GM18858 (cell line): Measurements from ENCODE around the gene PF4V1.
"Not testable (repeated sequence)": the region's sequence is repeated elsewhere in the genome, so short reads cannot be mapped to it uniquely, and the experiment has no call there.

ENCODE experiments used
- ATAC-seq: cut with Tn5 transposase; IDR thresholded peaks from one replicate; pipeline ENCODE4 v1.9.1; 2021; ENCODE audit not compliant: unreplicated experiment

Gene PF4V1

DNA sequence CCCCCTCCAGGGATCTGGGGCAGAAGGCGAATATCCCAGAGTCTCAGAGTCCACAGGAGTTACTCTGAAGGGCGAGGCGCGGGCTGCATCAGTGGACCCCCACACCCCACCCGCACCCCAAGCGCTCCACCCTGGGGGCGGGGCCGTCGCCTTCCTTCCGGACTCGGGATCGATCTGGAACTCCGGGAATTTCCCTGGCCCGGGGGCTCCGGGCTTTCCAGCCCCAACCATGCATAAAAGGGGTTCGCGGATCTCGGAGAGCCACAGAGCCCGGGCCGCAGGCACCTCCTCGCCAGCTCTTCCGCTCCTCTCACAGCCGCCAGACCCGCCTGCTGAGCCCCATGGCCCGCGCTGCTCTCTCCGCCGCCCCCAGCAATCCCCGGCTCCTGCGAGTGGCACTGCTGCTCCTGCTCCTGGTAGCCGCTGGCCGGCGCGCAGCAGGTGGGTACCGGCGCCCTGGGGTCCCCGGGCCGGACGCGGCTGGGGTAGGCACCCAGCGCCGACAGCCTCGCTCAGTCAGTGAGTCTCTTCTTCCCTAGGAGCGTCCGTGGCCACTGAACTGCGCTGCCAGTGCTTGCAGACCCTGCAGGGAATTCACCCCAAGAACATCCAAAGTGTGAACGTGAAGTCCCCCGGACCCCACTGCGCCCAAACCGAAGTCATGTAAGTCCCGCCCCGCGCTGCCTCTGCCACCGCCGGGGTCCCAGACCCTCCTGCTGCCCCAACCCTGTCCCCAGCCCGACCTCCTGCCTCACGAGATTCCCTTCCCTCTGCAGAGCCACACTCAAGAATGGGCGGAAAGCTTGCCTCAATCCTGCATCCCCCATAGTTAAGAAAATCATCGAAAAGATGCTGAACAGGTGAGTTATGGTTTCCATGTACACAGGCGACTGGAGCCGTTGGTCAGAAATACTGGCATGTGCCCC is 16.3 kb downstream of the PF4V1 start, which contains the start of gene CXCL1:
CXCL1 (plus strand) TSS at position 264 of the 926 bp plus-strand sequence; CDS start at position 342, 78 bp downstream.
- no peak for ATAC-seq

DNA sequence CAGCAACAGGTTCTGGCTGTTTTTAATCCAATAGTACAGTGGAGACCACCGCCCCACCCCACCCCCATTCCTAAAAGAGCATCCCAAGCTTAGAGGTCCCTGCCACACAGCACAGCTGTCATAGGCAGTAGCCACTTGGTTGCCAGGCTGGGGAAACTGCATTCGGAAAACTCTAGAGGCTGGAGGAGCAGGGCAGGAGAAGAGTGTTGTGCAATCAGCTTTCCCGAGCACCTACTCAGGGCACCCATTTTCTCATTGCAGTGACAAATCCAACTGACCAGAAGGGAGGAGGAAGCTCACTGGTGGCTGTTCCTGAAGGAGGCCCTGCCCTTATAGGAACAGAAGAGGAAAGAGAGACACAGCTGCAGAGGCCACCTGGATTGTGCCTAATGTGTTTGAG is 17.2 kb downstream of the PF4V1 start:
- ATAC-seq = no peak

DNA sequence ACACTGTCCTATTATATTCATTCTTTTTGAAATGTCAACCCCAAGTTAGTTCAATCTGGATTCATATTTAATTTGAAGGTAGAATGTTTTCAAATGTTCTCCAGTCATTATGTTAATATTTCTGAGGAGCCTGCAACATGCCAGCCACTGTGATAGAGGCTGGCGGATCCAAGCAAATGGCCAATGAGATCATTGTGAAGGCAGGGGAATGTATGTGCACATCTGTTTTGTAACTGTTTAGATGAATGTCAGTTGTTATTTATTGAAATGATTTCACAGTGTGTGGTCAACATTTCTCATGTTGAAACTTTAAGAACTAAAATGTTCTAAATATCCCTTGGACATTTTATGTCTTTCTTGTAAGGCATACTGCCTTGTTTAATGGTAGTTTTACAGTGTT is 17.7 kb downstream of the PF4V1 start:
- no peak for ATAC-seq

GRCh38 chr4:73871511-73872310 is 18.6 kb downstream of the PF4V1 start:
- no peak for ATAC-seq

DNA sequence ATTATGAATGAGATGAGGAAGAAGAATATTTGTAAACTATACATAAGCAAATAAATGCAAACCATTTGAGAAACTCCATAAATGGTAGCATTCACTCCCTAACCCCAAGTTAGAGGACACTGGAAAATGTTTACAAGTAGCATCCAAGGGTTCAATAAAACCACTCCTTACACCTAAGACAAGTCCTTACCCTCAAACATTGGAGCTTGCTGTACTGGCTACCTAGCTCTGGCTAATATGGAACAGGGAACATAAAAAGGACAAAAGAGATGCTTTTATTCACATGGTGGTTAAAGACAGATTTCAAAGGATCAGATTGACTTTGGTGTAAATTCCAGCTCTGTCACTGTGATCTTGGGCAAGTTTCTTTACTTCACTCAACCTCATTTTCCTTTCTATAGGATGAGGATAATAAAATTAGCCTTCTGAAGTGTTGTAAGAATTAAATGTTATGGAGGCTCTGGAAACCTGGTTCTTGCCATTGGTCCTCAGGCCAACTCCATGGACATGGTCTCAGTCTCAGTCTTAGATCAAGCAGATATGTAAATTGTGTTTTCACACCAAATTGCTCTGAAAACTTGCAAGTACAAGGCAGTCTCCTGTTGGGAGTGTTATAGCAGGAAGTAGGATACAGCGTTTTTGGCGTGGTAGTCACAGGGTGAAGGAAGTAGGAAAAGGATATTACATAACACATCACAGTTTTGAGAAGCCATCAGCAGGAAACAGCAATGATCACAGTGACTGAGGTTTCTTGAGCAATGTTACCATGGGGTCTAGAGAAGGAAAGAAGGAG is 19.4 kb downstream of the PF4V1 start:
- ATAC-seq = no peak

DNA sequence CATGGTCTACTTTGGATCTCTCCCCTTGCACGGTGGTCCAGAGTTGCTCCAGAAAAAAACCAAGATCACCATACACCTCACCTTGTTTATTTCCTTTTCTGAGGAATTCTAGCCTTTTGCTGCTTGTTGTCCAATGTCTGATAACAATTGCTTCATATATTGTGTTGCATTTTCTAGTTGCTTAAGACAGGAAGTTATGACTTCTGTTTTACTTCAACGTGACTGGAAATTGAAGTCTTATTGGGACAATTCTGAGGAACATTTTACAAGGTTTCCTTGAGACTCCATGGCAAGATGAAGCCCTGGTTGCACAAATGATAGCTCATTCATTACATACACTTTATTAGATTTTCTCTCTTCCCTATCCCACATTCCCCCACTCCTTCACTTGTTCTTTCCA is 21.3 kb downstream of the PF4V1 start:
- no peak for ATAC-seq

- no peak for ATAC-seq
Measured at GRCh38 chr4:73875401-73875800, 22.3 kb downstream of the PF4V1 start.

GRCh38 chr4:73883306-73883705 is 30.2 kb downstream of the PF4V1 start:
- no peak for ATAC-seq

DNA sequence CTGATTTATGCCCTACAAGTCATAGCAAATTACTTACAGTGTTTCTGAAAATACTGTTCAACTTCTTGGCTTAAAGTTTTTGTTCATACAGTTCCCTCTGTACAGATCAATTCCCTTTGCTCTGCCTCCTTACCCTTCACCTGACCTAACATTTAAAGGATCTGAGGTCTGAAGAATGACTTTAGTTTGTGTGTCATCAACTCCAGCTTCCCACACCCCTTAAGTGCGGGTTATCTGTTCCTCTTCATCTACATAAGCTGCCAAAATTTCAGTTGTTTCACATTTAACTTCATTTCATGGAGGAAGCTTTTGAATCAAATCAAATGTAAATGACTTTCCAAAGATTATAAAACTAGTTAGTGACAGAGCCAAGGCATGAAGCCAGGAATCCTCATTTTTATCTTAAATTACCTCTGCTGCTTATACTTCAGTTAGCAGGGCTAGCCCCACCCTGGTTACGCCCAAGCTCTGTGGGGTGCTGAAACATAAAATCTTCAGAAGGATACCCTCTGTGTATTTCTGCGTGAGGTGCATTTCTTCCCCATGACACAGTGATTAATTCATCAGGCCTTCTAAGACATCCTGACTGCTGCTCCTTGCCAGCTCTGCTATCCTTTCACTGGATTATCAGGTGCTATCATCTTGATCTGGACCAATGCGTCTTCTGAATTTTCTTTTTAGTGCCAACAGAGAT is 32.6 kb downstream of the PF4V1 start:
- no peak for ATAC-seq

- no peak for ATAC-seq
Measured at GRCh38 chr4:73891326-73891725, 38.2 kb downstream of the PF4V1 start.

- ATAC-seq = no peak
Measured at GRCh38 chr4:73891739-73892405, 38.8 kb downstream of the PF4V1 start.

GRCh38 chr4:73892966-73893365 is 39.9 kb downstream of the PF4V1 start:
- no peak for ATAC-seq

- ATAC-seq = no peak
Measured at GRCh38 chr4:73894001-73894400, 40.9 kb downstream of the PF4V1 start.

- ATAC-seq = no peak
Measured at GRCh38 chr4:73895201-73896175, 42.4 kb downstream of the PF4V1 start.

GRCh38 chr4:73896416-73896815 is 43.3 kb downstream of the PF4V1 start:
- no peak for ATAC-seq

DNA sequence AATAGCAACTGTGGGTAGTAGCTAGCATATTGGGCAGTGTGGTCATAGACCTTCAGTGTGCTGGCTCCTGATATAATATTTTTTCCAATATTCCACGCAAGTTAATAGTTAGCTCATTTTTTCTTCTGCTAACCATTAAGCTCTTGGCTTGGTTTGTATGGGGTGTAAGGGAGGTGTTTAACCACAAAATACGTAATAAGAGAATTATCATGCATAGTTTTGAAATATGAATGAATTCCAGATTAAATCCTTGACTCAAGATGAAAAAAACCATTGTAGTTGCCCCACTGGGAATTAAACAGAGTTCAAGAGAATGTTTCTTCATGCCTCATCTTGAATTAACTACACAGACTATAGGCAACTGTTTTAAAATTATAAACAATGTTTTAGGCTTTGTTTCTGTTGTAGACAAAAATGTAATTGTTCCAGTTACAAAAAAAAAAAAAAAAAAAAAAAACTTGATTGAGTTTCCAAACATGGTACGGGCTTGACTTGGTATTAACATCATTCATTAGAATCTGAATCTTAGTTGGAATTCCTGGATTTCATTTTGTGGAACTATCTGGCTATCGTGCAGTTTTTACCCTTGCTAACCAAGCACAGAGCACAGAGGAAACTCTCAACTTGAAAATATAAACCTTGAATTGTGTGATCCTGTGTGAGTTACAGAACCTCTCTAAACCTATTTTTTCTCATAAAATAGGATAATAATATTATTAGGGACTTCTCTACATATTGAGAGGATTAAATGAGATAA is 44.5 kb downstream of the PF4V1 start:
- ATAC-seq = no peak

- ATAC-seq = not testable (repeated sequence)
Measured at GRCh38 chr4:73899338-73899737, 46.2 kb downstream of the PF4V1 start.

- no peak for ATAC-seq
Measured at GRCh38 chr4:73901031-73901430, 47.9 kb downstream of the PF4V1 start.
